Choroid plexus epithelial cell (primary cell): Measurements from ENCODE around the gene TP53I11.

Experiments
- DNase-seq: peaks from one replicate; pipeline ENCODE4 v3.0.0-alpha.2; 2010; ENCODE audit warnings: low read depth
- H3K4me3 ChIP-seq: 2 replicates; pipeline ENCODE4 v1.5.1; 2011; ENCODE audit warnings: low read depth, mild to moderate bottlenecking, control low read depth, low read length, moderate library complexity
- CTCF ChIP-seq: conservative IDR thresholded peaks from 2 replicates; pipeline ENCODE4 v1.5.1; 2011; ENCODE audit warnings: low read depth, mild to moderate bottlenecking, control low read depth, inconsistent platforms, low read length, moderate library complexity

TP53I11 gene

GRCh38 chr11:44934735-44935250, 15.9 kb downstream of the TP53I11 start:
- no peak for DNase-seq
- no peak overlapping the region for H3K4me3 ChIP-seq
- TF ChIP-seq CTCF = no peak

- TF ChIP-seq CTCF = no peak
- no peak overlapping the region for H3K4me3 ChIP-seq
- no peak for DNase-seq
These were observed 16.6 kb downstream of the TP53I11 start for GRCh38 chr11:44934110-44934509.

GRCh38 chr11:44931466-44931865, 19.2 kb downstream of the TP53I11 start:
- no peak for TF ChIP-seq CTCF
- no peak overlapping the region for H3K4me3 ChIP-seq
- no peak for DNase-seq

GRCh38 chr11:44930588-44931302, 19.9 kb downstream of the TP53I11 start:
- no peak for TF ChIP-seq CTCF
- H3K4me3 ChIP-seq = no peak overlapping the region
- DNase-seq = no peak

GRCh38 chr11:44928816-44929215, 21.9 kb downstream of the TP53I11 start:
- DNase-seq = no peak
- H3K4me3 ChIP-seq = no peak overlapping the region
- no peak for TF ChIP-seq CTCF

GRCh38 chr11:44928144-44928543, 22.5 kb downstream of the TP53I11 start:
- no peak overlapping the region for H3K4me3 ChIP-seq
- no peak for DNase-seq
- no peak for TF ChIP-seq CTCF

- H3K4me3 ChIP-seq = no peak overlapping the region
- DNase-seq = peak; percentile 77
- TF ChIP-seq CTCF = peak; percentile 91
These were observed 23.5 kb downstream of the TP53I11 start for GRCh38 chr11:44927174-44927661.
